HG03039 (cell line): ENCODE measurements around the gene MXRA5.
"Not testable (repeated sequence)": the region's sequence is repeated elsewhere in the genome, so short reads cannot be mapped to it uniquely, and the experiment has no call there.

Source experiments
- ATAC-seq: cut with Tn5 transposase; IDR thresholded peaks from one replicate; pipeline ENCODE4 v1.9.1; 2021; ENCODE audit warnings: mild to moderate bottlenecking, moderate library complexity; ENCODE audit not compliant: unreplicated experiment

The MXRA5 gene, protein sequence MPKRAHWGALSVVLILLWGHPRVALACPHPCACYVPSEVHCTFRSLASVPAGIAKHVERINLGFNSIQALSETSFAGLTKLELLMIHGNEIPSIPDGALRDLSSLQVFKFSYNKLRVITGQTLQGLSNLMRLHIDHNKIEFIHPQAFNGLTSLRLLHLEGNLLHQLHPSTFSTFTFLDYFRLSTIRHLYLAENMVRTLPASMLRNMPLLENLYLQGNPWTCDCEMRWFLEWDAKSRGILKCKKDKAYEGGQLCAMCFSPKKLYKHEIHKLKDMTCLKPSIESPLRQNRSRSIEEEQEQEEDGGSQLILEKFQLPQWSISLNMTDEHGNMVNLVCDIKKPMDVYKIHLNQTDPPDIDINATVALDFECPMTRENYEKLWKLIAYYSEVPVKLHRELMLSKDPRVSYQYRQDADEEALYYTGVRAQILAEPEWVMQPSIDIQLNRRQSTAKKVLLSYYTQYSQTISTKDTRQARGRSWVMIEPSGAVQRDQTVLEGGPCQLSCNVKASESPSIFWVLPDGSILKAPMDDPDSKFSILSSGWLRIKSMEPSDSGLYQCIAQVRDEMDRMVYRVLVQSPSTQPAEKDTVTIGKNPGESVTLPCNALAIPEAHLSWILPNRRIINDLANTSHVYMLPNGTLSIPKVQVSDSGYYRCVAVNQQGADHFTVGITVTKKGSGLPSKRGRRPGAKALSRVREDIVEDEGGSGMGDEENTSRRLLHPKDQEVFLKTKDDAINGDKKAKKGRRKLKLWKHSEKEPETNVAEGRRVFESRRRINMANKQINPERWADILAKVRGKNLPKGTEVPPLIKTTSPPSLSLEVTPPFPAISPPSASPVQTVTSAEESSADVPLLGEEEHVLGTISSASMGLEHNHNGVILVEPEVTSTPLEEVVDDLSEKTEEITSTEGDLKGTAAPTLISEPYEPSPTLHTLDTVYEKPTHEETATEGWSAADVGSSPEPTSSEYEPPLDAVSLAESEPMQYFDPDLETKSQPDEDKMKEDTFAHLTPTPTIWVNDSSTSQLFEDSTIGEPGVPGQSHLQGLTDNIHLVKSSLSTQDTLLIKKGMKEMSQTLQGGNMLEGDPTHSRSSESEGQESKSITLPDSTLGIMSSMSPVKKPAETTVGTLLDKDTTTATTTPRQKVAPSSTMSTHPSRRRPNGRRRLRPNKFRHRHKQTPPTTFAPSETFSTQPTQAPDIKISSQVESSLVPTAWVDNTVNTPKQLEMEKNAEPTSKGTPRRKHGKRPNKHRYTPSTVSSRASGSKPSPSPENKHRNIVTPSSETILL (N-terminal part only)

DNA sequence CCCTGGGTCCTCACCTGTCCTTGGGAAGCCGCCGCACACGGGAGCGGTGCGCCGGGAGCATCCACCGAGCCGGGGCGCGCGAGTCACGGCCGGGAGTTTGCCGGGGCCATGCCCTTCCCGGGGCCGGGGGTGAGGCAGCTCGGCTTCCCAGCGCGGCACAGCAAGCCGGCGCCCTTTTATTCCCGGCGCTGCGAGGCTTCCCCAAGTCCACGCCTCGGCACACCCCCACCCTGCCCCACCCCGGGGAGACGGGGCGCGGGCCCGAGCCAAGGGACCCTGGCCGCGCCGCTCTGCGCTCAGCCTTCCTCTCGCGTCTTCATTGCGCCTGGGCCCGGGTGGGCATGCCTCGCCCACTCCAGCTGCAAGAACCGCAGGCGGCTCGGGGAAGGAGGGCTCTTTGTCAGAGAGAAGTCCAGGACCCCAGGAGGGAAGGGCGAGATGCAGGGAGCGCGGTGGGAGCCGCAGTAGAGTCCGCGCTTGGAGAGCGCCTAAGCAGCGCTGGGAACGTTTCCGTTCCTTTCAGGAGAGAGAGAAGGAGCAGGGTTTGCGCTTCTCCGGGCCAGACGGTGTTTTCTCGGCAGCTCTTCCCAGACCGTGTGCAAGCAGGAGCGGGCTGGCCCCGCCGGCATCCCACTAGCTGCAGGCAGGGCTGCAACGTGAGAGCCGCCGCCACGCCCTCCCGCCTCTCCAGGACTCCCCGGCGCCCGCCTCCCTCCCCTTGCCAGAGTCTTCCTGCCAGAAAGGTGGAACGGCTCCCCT, at the start of gene MXRA5:
TSS of gene MXRA5 (minus strand) at position 152 of the 759 bp plus-strand sequence. CDS start 2,819 bp downstream, outside the sequence.
- no peak for ATAC-seq

DNA sequence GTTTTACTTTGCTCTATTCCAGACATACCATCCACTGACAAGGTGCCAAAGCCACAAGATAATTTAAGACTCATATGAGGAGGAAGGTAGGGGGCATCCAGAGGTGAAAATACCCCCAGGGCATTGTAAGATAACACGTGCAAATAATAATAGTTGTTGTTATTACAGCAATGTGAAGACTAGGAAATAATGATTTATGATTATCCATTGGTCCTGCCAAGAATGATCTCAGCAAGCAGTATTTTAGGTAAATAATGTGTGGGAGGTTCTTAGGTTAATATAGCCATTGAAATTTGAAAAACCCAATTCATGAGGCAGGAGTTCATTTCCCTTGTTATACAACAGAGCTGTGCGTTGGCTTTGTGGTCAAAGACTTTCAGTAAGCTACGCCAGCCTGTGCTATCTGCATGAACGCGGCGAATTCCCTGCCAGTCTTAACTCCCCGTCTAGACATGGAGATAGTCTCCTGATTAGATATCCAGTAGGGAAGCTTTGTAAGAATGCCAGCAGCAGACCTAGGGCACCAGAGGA, 47.2 kb upstream of the MXRA5 start:
- ATAC-seq = no peak

DNA sequence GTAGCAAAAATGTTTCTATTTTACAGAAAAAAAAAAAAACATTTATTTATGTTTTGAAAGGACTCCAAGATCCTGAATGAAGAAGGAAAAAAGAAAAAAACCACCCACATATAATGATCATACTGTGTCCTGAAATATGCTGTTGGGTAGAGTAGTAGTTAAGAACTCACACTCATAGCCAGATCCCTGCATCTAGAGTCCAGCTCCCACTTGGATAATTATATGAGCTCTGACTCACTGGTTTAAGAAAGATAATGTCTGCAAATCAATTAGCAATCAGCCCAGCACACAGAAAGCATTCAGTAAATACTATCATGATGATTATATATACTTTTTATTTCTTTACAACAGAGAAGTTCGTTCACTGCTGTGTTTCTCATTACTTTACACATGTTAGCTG, 46.7 kb upstream of the MXRA5 start:
- ATAC-seq = no peak

DNA sequence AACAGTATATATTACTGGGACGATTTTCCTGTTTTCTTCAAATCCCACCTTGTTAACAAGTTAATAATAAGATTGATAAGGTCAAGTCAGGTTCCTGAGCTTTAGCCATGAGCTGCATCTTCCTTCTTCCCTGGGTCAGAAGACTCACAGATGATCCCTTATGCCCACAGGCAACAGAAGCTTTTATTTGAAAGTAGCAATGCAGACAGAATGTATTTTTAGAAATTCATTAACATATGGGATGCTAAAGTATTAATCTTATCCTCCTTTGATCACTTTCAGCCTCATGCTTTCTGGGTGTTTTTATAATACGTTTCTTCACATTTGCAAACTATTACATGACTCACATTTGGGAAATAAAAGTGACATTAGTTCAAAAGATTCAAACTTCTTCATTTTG, 42.0 kb upstream of the MXRA5 start:
- no peak for ATAC-seq

DNA sequence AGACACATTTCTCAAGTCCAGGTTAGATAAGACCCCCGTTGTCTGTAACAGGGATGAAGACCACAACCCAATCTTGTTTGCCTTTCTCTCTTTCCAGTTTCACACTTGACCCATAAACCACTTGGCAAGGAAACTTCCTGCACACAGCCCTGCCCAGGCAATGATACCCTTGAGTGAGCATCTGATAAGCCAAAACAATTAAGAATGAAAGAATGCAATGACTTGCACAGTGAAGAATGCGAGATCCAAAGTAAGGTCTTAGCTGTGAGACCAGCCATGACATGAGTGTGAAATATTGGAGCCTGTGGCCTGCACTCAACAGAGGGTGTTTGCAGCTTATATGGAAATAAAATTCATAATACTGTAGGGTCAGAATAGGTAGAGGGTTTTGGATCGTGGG, 37.9 kb upstream of the MXRA5 start:
- no peak for ATAC-seq

DNA sequence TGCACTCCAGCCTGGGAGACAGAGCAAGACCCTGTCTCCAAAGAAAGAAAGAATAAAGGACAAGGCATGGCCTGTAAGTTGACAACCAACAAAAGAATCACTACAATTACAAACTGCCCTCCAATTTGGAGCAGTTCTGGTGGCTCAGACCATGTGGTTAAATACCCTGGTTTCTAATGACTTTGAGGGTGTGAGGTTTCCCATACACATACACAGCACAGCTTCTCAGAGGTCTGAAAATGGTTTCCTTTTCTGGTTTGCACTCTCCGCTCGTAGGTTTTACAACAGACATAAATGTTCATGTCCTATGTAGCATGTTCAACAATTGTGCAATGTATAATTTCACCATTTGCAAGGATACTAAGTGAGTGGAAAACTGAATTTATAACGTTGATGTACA, 34.2 kb upstream of the MXRA5 start:
- ATAC-seq = no peak

DNA sequence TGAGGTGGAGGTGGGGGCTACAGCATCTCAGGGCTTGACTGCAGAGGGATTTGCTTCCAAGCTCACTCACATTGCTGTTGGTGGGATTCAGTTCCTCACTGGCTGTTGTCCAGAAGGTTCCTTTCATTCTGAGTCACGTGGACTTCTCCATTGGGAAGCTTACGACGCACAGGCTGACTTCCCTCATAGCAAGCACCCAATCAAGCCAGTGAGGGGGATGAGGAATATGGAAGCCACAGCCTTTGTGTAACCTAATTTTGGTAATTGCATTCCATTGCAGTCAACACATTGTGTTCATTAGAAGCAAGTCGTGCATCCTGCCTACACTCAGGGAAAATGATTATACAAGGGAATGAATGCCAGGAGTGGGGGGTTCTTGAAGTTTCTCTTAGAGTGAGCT, 32.7 kb upstream of the MXRA5 start:
- ATAC-seq = no peak

DNA sequence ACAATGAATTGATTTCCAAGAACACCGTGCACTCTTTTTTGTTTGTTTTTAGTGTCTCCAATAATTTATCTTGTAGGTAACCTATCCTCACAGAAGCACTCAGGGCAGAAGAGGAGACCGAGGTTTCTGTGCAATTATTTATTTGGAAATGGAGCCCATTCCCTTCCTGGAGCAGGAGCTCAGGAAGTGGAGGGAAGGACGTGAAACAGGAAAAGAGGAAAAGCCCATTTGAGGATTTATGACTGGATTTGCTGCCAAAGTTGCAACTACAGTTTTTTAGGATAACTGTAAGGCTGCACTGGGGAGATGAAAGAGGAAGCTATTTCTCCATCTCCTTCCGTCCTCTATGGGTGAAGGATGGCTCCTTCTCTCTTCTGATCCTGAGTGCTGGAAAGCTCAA, 31.7 kb upstream of the MXRA5 start:
- ATAC-seq = no peak

DNA sequence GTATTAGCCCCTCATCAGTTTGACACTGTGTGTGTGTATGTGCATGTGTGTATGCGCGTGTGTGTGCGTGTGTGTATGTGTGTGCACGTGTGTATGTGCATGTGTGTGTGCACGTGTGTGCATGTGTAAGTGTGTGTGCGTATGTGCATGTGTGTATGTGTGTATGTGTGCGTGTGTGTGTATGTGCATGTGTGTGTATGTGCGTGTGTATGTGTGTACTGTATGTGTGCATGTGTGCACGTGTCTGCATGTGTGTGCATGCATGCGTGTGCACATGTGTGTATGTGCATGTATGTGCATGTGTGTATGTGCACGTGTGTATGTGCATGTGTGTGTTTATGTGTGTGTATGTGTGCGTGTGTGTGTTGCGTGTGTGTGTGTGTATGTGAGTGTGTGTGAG, 31.1 kb upstream of the MXRA5 start:
- ATAC-seq = no peak

DNA sequence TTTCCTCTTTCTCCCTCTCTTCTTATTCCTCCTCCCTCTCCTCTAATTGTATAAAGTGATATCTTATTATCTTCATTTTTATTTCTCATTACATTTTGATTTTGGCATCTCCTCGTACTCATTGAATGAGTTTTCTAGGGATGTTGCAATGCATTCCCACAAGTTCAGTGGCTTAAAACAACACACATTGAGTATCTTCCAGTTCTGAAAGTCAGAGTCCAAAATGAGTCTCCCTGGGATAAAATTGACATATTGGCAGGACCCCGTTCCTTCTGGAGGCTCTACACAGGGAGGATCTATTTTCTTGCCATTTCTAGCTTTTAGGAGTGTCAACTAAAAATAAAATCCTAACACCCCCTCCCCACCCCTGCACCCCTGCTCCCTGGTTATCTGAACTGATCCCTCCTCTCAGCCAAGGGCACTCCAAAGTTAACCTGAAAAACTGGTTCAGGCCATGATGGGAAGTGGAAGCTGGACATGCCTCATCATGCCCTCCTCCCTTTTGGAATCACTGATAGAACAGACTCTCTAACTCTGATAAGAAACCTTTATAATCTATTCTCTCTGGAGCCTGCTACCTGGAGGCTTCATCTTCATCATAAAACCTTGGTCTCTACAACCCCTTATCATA, 29.5 kb upstream of the MXRA5 start:
- ATAC-seq = not testable (repeated sequence)

DNA sequence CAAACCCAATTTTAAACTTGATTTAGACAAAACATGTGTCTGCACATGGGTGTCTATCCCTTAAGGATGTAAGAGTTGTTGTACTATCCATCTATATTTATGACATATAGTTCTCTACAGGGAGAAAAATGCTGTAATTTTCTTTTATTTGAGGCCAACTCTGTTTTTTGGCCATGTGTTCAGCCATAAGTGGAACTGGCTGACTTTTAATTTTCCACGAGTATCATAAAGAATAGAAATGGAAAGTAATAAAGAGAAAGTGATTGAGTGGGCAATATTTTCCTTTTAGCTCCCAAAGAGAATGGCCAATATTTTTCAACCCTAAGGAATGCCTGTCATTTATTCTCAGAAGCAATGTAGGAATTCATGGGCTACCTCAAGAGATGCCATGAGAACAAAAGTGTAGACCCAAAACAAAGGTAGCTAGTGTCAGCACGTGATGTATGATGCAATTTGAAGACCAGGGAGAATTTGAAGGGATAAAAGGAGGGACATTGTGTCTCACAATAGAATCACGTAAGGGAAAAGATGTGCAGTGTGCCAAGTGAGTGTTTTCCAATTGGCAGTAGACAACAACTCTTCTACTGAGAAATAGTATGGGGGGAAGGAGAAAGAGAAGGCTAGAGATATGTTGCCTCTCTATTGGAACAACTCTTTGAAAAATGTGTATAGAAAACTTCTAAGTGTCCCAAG, 27.8 kb upstream of the MXRA5 start:
- no peak for ATAC-seq

DNA sequence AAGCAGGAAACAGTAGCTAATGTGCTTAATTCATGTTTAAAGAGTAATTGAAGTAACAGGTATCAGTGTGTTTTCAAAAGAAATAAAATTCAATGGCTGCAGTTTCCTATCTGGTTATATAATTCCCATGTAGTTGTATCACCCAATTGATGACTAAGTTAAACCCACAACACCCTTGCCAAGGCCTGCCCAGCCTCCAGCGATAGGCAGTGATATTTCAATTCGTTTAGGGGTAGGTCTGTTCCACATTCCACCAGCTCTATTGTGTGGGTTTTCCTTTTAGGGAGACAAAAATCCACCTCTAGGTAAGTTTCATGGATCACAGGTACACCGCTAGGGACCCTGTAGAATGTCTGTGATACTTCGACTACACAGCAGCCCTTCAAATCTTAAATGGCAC, 24.7 kb upstream of the MXRA5 start:
- ATAC-seq = no peak

DNA sequence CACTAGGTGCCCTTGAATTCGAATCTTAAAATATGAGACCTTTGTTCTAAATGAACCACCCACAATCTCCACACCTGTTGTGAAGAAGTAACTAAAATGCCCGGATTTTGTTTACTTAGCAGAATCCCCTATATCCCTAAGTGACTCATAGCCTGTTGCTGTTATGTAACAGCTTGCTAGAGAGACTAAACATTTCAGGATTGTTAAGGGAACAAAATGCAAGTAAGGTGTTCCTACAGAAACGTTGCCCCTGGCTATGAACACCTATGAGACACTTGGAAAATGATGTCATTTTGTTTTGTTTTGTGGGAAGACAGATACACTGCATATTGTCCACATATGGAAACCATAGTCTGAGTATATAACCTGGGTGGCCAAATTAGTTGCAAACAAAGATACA, 24.2 kb upstream of the MXRA5 start:
- no peak for ATAC-seq

DNA sequence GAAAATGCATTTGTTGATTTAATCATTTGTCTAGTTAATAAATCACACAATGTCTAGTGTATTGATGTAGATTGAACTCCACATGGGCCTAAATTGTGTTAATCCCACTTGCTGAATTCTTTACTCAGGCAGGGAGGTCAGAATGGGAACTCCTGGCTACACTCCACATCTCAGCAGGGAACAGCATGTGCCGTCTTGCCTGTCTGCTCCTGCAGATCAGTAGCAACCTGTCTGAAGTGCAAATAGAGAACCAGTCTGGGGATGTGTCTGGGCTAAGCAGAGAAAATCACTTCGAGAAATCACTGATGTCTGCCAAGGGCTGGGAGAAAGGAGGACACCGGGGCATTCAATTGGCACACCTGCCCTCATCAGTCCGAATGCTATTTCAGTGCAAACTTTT, 16.5 kb upstream of the MXRA5 start:
- no peak for ATAC-seq

DNA sequence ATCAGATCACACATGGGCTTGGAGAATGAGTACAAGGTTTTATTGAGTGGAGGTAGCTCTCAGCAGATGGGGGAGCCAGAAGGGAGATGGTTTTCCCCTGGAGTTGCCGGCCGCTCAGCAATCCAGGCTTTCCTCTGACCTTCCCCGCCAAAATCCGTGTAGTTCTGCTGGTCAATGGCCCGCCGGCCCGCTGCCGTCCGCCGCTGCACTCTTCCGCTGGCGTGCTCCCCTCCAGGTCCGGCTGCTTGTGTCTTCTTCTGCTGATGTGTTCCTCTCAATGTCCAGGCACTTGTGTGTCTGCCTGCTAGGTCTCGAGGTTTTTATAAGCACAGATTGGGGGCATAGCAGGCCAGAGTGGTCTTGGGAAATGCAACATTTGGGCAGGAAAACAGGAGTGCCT, 14.4 kb upstream of the MXRA5 start:
- ATAC-seq = no peak

DNA sequence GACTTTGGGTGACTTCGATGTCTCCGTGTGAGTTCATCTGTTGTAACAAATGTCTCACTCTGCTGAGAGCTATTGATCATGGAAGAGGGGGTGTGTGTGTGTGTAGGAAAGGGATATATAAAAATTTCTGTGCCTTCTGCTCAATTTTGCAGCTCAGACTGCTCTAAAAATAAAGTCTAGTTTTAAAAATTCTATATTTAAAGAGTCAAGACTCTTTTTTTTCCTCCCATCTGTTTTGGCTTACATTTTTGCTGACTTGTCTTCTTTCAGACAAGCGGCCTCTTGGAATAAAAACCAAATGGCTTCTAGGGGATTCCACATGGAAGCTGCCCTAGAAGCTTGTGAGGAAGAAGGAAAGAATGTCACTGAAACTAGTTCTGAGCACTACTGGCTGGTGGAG, 6.3 kb upstream of the MXRA5 start:
- ATAC-seq = not testable (repeated sequence)

DNA sequence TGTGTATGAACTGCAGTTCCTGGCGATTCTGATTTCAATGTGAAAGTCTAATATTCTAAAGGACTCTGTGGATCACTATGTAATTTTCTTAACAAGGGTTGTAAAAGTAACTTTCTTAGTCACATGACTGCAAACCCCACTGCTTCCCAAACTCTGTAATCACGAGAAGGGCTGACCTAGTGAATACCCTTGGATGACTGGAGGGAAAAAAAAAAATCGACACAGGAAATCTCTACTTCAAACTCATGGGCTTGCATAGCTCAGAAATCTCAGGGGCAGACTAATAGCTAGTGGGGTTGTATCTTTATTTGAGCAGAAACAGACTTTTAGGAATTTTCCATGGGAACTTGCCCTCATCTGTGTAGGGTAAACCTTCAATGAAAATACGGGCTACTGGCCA, 4.8 kb upstream of the MXRA5 start:
- no peak for ATAC-seq

DNA sequence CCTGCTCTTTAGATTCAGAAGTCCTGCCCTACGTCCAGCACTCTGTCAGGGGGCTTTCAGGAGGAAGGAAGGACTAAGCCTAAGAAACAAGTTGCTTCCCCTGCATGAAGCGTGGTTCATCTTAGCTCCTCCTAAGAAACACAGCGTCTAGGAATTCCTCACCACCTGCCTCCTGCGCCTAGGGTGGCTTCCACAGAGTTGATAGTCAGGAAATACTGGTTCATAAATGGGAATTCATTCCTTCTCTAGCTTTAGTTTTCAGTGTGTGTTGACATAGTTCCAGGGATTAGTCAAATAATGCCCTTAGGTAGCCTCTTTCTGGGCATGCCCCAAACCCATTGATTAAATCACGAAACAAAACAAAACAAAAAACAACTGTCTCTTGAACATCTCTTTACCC, 1.7 kb upstream of the MXRA5 start:
- ATAC-seq = no peak
